Measurements from ENCODE around the gene NUBP2. TPM values are rescaled to one million over a fixed set of nuclear protein-coding genes. Genes with fewer than 3 reads are reported as not detected.

NUBP2 gene
- total and polyA plus RNA-seq, 10 of the 15 experiments (the other 5 are each of a cell fraction or from before 2014, with no cell fraction given): 1.9 to 129 (median 51.7) TPM

- TF ChIP-seq, protein P1, sequence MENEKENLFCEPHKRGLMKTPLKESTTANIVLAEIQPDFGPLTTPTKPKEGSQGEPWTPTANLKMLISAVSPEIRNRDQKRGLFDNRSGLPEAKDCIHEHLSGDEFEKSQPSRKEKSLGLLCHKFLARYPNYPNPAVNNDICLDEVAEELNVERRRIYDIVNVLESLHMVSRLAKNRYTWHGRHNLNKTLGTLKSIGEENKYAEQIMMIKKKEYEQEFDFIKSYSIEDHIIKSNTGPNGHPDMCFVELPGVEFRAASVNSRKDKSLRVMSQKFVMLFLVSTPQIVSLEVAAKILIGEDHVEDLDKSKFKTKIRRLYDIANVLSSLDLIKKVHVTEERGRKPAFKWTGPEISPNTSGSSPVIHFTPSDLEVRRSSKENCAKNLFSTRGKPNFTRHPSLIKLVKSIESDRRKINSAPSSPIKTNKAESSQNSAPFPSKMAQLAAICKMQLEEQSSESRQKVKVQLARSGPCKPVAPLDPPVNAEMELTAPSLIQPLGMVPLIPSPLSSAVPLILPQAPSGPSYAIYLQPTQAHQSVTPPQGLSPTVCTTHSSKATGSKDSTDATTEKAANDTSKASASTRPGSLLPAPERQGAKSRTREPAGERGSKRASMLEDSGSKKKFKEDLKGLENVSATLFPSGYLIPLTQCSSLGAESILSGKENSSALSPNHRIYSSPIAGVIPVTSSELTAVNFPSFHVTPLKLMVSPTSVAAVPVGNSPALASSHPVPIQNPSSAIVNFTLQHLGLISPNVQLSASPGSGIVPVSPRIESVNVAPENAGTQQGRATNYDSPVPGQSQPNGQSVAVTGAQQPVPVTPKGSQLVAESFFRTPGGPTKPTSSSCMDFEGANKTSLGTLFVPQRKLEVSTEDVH (IDR thresholded peaks at IDR 0.05; ENCODE audit: low read depth, partially characterized antibody): no peak
- no peak for TF ChIP-seq HDAC6 (IDR thresholded peaks at IDR 0.05; ENCODE audit: unreplicated experiment)
- TF ChIP-seq, protein P2, sequence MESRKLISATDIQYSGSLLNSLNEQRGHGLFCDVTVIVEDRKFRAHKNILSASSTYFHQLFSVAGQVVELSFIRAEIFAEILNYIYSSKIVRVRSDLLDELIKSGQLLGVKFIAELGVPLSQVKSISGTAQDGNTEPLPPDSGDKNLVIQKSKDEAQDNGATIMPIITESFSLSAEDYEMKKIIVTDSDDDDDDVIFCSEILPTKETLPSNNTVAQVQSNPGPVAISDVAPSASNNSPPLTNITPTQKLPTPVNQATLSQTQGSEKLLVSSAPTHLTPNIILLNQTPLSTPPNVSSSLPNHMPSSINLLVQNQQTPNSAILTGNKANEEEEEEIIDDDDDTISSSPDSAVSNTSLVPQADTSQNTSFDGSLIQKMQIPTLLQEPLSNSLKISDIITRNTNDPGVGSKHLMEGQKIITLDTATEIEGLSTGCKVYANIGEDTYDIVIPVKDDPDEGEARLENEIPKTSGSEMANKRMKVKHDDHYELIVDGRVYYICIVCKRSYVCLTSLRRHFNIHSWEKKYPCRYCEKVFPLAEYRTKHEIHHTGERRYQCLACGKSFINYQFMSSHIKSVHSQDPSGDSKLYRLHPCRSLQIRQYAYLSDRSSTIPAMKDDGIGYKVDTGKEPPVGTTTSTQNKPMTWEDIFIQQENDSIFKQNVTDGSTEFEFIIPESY (IDR thresholded peaks at IDR 0.05): no peak
- no peak for TF ChIP-seq ELK1 (IDR thresholded peaks at IDR 0.05; ENCODE audit: low read depth, low read length)
- no peak for TF ChIP-seq BCL11A (IDR thresholded peaks at IDR 0.05; ENCODE audit: low read depth, low read length)
Observed at GRCh38 chr16:1787322-1788094, 4.7 kb downstream of the NUBP2 start (continued).
